Liver (tissue), 9 donors: ENCODE measurements around the gene SPART. TPM values are rescaled to one million over a fixed set of nuclear protein-coding genes. Genes with fewer than 3 reads are reported as not detected.

Experiments
- DNase-seq: peaks from one replicate; pipeline ENCODE4 v3.0.0-alpha.2; 2017; ENCODE audit warnings: low spot score
- H3K27ac ChIP-seq, 2 donors: one replicate each; pipeline ENCODE4 v1.7.0; 2013; ENCODE audit warnings: inconsistent platforms in 2 of 2, low read length in 2 of 2, control low read depth in 1 of 2, low read depth in 1 of 2, mild to moderate bottlenecking in 1 of 2
- H3K27me3 ChIP-seq, 4 donors: one replicate each; pipeline versions ENCODE4 v1.6.1 to v1.7.0; 2013; ENCODE audit warnings: low read length in 3 of 4, inconsistent platforms in 1 of 4, mild to moderate bottlenecking in 1 of 4, moderate library complexity in 1 of 4; ENCODE audit not compliant: control insufficient read depth in 4 of 4, insufficient read depth in 4 of 4
- H3K36me3 ChIP-seq, 4 donors: one replicate each; pipeline versions ENCODE4 v1.6.1 to v1.7.0; 2013; ENCODE audit warnings: low read length in 3 of 4, mild to moderate bottlenecking in 3 of 4, low read depth in 1 of 4, moderate library complexity in 1 of 4; ENCODE audit not compliant: control insufficient read depth in 4 of 4, insufficient read depth in 3 of 4
- H3K4me1 ChIP-seq, 4 donors: one replicate each; pipeline versions ENCODE4 v1.6.1 to v1.7.0; 2013; ENCODE audit warnings: low read length in 3 of 4, mild to moderate bottlenecking in 3 of 4, moderate library complexity in 1 of 4; ENCODE audit not compliant: control insufficient read depth in 4 of 4, insufficient read depth in 4 of 4
- H3K4me3 ChIP-seq, 3 donors: one replicate each; pipeline versions ENCODE4 v1.6.1 to v1.7.0; 2013; ENCODE audit warnings: low read length in 3 of 3, control low read depth in 1 of 3, low read depth in 1 of 3, mild to moderate bottlenecking in 1 of 3
- H3K9ac ChIP-seq, 2 donors: one replicate each; pipeline ENCODE4 v1.7.0; 2013; ENCODE audit warnings: low read length in 2 of 2, mild to moderate bottlenecking in 2 of 2, moderate library complexity in 2 of 2, control low read depth in 1 of 2, low read depth in 1 of 2
- H3K9me3 ChIP-seq, 4 donors: one replicate each; pipeline versions ENCODE4 v1.6.1 to v1.7.0; 2013; ENCODE audit warnings: low read length in 3 of 4; ENCODE audit not compliant: control insufficient read depth in 4 of 4
- CTCF ChIP-seq: fragments of 150-350 bp; IDR thresholded peaks from 2 replicates; pipeline ENCODE4 v1.5.1; 2017; ENCODE audit warnings: improper control_type of control experiment, low read depth, low read length; ENCODE audit not compliant: missing input control
- EGR1 ChIP-seq, 2 donors: IDR thresholded peaks; 2 replicates each; pipeline ENCODE4 v1.6.1; 2016 to 2018; ENCODE audit warnings: antibody characterized with exemption in 2 of 2, low read depth in 2 of 2
- FOXA1 ChIP-seq: IDR thresholded peaks from 2 replicates; pipeline ENCODE4 v1.6.1; 2016; ENCODE audit warnings: antibody characterized with exemption
- FOXA2 ChIP-seq: IDR thresholded peaks from 2 replicates; pipeline ENCODE4 v1.6.1; 2016; ENCODE audit warnings: antibody characterized with exemption
- GABPA ChIP-seq, 2 donors: IDR thresholded peaks in 1 of 2; conservative IDR thresholded peaks in 1 of 2; 2 replicates each; pipeline ENCODE4 v1.6.1; 2016; ENCODE audit warnings: antibody characterized with exemption in 2 of 2, mild to moderate bottlenecking in 1 of 2, moderate library complexity in 1 of 2
- HNF4A ChIP-seq, 2 donors: conservative IDR thresholded peaks; 2 replicates each; pipeline ENCODE4 v1.6.1; 2016; ENCODE audit warnings: antibody characterized with exemption in 2 of 2, mild to moderate bottlenecking in 2 of 2
- HNF4G ChIP-seq: IDR thresholded peaks from 2 replicates; pipeline ENCODE4 v1.6.1; 2016; ENCODE audit warnings: antibody characterized with exemption
- JUND ChIP-seq, 2 donors: IDR thresholded peaks; 2 replicates each; pipeline ENCODE4 v1.6.1; 2016; ENCODE audit warnings: antibody characterized with exemption in 2 of 2
- RAD21 ChIP-seq, 2 donors: IDR thresholded peaks; 2 replicates each; pipeline ENCODE4 v1.6.1; 2016; ENCODE audit warnings: antibody characterized with exemption in 2 of 2, mild to moderate bottlenecking in 2 of 2
- RXRA ChIP-seq, 2 donors: IDR thresholded peaks; 2 replicates each; pipeline ENCODE4 v1.6.1; 2017 to 2018; ENCODE audit warnings: antibody characterized with exemption in 2 of 2, mild to moderate bottlenecking in 1 of 2
- SP1 ChIP-seq: IDR thresholded peaks from 2 replicates; pipeline ENCODE4 v1.6.1; 2018; ENCODE audit warnings: antibody characterized with exemption, mild to moderate bottlenecking
- TAF1 ChIP-seq: conservative IDR thresholded peaks from 2 replicates; pipeline ENCODE4 v1.6.1; 2016; ENCODE audit warnings: antibody characterized with exemption, mild to moderate bottlenecking
- YY1 ChIP-seq: IDR thresholded peaks from 2 replicates; pipeline ENCODE4 v1.6.1; 2016; ENCODE audit warnings: antibody characterized with exemption, mild to moderate bottlenecking
- ZBTB33 ChIP-seq: IDR thresholded peaks from 2 replicates; pipeline ENCODE4 v1.6.1; 2016; ENCODE audit warnings: antibody characterized with exemption
- WGBS: extraction: QIAGEN DNeasy Blood & Tissue Kit; methylation state at CpG from one replicate; pipeline ENCODE4 v1.1.7; 2013; 5-methylcytosine and 5-hydroxymethylcytosine counted together
- polyA plus RNA-seq, 2 donors: library from polyadenylated mRNA; stranded (reverse) in 1 of 2; unstranded in 1 of 2; fragments of 200-250 nt in 1 of 2; fragments of >200 nt in 1 of 2; fragmentation: Nextera tagmentation in 1 of 2; extraction: Ambion mirVana in 1 of 2; gene quantifications; one replicate each; pipeline versions ENCODE4 v1.2.1 to v1.2.3, GENCODE V29; 2013 to 2015
- total RNA-seq, 2 donors: library from RNA; depleted of rRNA; stranded (reverse); fragments of >200 nt; gene quantifications; one replicate each; pipeline ENCODE4 v1.2.3, GENCODE V29; 2014
- TF ChIP-seq, protein P1 (sequence below): IDR thresholded peaks from 2 replicates; pipeline ENCODE4 v1.6.1; 2016; ENCODE audit warnings: antibody characterized with exemption
- TF ChIP-seq, protein P2 (sequence below): IDR thresholded peaks from 2 replicates; pipeline ENCODE4 v1.6.1; 2016; ENCODE audit warnings: antibody characterized with exemption, mild to moderate bottlenecking
- TF ChIP-seq, protein P3 (sequence below): IDR thresholded peaks from 2 replicates; pipeline ENCODE4 v1.6.1; 2016; ENCODE audit warnings: antibody characterized with exemption
- donor health status: healthy.
- donor health status: healthy.
- donor health status: healthy.
- donor health status: healthy.
- donor health status: healthy.

SPART gene
- total and polyA plus RNA-seq, 4 donors: 6.9 to 15.3 (median 11.0) TPM

DNA sequence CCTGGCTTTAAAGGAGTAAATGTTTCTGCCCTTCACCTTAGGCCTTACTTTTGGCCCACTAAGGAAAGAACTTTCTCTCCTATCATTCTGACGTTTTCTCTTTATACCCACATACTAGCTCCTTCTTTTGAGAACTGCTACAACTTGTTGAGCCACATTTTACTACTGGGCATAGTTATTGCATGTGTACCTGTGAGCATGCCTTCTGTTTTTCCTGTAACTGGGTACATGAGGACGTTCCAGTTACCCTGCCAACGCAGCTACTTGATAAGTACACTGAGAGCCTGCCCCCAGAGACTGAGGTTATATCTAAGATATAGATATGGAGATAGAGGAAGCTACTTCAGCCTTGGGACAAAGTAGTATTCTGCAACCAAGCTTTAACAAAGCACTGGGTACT is 52.1 kb downstream of the SPART start:
- Histone ChIP-seq H3K4me3 (no peak overlapping the region), H3K36me3 (no peaks in the 10 kb centered on the region), H3K9ac (no peak overlapping the region), H3K27ac (no peak overlapping the region), H3K9me3 (no peaks in the 10 kb centered on the region), H3K4me1 (peaks cover 0 to 10% (median 4%) of the 10 kb centered on the region in 4 donors), H3K27me3 (peaks cover 0 to 6% (median 0%) of the 10 kb centered on the region in 4 donors)
- 66% methylated on average over 3 of the region's 3 CpGs for WGBS
- TF ChIP-seq GABPA (IDR thresholded peaks at IDR 0.05 in 1 of 2, conservative IDR thresholded peaks at IDR 0.05 in 1 of 2): no peak
- no peak for TF ChIP-seq ZBTB33
- no peak for TF ChIP-seq CTCF
- TF ChIP-seq RXRA (IDR thresholded peaks at IDR 0.05): no peak
- no peak for TF ChIP-seq EGR1 (IDR thresholded peaks at IDR 0.05; ENCODE audit: low read depth in 2 of 2)
- DNase-seq: no peak

DNA sequence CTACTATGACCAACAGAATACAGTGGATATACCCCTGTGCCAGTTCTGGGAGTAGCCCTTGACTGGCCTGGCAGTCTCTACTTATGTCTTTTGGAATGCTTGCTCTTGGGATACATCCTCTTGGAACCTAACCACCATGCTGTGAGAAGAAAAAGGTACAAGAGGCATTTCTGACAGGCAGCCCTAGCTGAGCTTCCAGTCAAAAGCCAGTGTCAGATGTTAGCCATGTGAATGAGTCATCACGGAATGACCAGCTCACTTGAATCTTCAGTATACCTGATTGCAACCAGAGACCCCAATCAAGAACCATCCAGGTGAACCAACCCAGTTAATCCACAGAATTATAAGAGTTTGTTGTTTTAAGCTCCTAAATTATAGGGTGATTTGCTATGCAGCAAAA is 52.7 kb downstream of the SPART start:
- Histone ChIP-seq H3K4me3 (no peak overlapping the region), H3K27ac (no peak overlapping the region), H3K9me3 (no peaks in the 10 kb centered on the region), H3K36me3 (no peaks in the 10 kb centered on the region), H3K27me3 (peaks cover 0 to 6% (median 0%) of the 10 kb centered on the region in 4 donors), H3K4me1 (peaks cover 0 to 10% (median 4%) of the 10 kb centered on the region in 4 donors), H3K9ac (no peak overlapping the region)
- no peak for DNase-seq
- TF ChIP-seq ZBTB33: no peak
- no peak for TF ChIP-seq SP1
- no peak for TF ChIP-seq RXRA (IDR thresholded peaks at IDR 0.05)
- no peak for TF ChIP-seq YY1
- TF ChIP-seq TAF1: no peak
- no peak for TF ChIP-seq EGR1 (IDR thresholded peaks at IDR 0.05; ENCODE audit: low read depth in 2 of 2)
- no peak for TF ChIP-seq HNF4G
- TF ChIP-seq FOXA2: no peak
- TF ChIP-seq, protein P1, sequence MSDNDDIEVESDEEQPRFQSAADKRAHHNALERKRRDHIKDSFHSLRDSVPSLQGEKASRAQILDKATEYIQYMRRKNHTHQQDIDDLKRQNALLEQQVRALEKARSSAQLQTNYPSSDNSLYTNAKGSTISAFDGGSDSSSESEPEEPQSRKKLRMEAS: no peak
- no peak for TF ChIP-seq RAD21 (IDR thresholded peaks at IDR 0.05)
- no peak for TF ChIP-seq CTCF
- TF ChIP-seq JUND (IDR thresholded peaks at IDR 0.05): no peak
- TF ChIP-seq, protein P2, sequence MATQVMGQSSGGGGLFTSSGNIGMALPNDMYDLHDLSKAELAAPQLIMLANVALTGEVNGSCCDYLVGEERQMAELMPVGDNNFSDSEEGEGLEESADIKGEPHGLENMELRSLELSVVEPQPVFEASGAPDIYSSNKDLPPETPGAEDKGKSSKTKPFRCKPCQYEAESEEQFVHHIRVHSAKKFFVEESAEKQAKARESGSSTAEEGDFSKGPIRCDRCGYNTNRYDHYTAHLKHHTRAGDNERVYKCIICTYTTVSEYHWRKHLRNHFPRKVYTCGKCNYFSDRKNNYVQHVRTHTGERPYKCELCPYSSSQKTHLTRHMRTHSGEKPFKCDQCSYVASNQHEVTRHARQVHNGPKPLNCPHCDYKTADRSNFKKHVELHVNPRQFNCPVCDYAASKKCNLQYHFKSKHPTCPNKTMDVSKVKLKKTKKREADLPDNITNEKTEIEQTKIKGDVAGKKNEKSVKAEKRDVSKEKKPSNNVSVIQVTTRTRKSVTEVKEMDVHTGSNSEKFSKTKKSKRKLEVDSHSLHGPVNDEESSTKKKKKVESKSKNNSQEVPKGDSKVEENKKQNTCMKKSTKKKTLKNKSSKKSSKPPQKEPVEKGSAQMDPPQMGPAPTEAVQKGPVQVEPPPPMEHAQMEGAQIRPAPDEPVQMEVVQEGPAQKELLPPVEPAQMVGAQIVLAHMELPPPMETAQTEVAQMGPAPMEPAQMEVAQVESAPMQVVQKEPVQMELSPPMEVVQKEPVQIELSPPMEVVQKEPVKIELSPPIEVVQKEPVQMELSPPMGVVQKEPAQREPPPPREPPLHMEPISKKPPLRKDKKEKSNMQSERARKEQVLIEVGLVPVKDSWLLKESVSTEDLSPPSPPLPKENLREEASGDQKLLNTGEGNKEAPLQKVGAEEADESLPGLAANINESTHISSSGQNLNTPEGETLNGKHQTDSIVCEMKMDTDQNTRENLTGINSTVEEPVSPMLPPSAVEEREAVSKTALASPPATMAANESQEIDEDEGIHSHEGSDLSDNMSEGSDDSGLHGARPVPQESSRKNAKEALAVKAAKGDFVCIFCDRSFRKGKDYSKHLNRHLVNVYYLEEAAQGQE: no peak
- TF ChIP-seq FOXA1: no peak
- TF ChIP-seq, protein P3, sequence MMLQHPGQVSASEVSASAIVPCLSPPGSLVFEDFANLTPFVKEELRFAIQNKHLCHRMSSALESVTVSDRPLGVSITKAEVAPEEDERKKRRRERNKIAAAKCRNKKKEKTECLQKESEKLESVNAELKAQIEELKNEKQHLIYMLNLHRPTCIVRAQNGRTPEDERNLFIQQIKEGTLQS: no peak
- TF ChIP-seq HNF4A (conservative IDR thresholded peaks at IDR 0.05): no peak
- no peak for TF ChIP-seq GABPA (IDR thresholded peaks at IDR 0.05 in 1 of 2, conservative IDR thresholded peaks at IDR 0.05 in 1 of 2)
- 84% methylated on average over 1 of the region's 1 CpG for WGBS
